Measurements from ENCODE around the gene EPHB1.

The EPHB1 gene

DNA sequence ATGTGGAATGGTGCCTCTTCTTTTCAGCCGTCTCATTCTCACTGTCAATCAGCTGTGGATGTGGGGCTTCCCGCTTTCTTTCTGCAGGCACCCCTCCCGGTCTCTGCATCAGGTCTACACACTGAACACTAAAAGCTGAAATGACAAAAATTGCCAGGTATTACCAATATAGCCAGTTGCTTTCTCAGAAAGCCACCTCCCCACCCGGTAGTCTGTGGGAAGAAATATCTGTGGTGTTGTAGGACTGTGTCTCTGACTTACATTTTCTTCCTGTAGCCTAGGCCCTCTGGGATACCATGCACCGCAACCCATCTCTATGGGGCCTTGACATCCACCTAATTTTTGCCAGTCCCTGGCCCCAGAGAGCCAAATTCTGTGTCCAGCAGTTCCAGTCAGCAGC is 19.2 kb upstream of the EPHB1 start:
- ATAC-seq, result no peak
- TF ChIP-seq, protein P1, sequence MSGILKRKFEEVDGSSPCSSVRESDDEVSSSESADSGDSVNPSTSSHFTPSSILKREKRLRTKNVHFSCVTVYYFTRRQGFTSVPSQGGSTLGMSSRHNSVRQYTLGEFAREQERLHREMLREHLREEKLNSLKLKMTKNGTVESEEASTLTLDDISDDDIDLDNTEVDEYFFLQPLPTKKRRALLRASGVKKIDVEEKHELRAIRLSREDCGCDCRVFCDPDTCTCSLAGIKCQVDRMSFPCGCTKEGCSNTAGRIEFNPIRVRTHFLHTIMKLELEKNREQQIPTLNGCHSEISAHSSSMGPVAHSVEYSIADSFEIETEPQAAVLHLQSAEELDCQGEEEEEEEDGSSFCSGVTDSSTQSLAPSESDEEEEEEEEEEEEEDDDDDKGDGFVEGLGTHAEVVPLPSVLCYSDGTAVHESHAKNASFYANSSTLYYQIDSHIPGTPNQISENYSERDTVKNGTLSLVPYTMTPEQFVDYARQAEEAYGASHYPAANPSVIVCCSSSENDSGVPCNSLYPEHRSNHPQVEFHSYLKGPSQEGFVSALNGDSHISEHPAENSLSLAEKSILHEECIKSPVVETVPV (CRISPR knock-in tag; IDR thresholded peaks at IDR 0.05), result no peak
- TF ChIP-seq TOX (CRISPR knock-in tag; IDR thresholded peaks at IDR 0.05; ENCODE audit: borderline replicate concordance) (no peak), GLIS3 (CRISPR knock-in tag; IDR thresholded peaks at IDR 0.05) (no peak), ESRRG (CRISPR knock-in tag; IDR thresholded peaks at IDR 0.05) (no peak), TCF4 (CRISPR knock-in tag; IDR thresholded peaks at IDR 0.05; ENCODE audit: borderline replicate concordance) (no peak), ZNF70 (CRISPR knock-in tag; IDR thresholded peaks at IDR 0.05) (no peak)
- TF ChIP-seq, protein P2, sequence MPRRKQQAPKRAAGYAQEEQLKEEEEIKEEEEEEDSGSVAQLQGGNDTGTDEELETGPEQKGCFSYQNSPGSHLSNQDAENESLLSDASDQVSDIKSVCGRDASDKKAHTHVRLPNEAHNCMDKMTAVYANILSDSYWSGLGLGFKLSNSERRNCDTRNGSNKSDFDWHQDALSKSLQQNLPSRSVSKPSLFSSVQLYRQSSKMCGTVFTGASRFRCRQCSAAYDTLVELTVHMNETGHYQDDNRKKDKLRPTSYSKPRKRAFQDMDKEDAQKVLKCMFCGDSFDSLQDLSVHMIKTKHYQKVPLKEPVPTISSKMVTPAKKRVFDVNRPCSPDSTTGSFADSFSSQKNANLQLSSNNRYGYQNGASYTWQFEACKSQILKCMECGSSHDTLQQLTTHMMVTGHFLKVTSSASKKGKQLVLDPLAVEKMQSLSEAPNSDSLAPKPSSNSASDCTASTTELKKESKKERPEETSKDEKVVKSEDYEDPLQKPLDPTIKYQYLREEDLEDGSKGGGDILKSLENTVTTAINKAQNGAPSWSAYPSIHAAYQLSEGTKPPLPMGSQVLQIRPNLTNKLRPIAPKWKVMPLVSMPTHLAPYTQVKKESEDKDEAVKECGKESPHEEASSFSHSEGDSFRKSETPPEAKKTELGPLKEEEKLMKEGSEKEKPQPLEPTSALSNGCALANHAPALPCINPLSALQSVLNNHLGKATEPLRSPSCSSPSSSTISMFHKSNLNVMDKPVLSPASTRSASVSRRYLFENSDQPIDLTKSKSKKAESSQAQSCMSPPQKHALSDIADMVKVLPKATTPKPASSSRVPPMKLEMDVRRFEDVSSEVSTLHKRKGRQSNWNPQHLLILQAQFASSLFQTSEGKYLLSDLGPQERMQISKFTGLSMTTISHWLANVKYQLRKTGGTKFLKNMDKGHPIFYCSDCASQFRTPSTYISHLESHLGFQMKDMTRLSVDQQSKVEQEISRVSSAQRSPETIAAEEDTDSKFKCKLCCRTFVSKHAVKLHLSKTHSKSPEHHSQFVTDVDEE (CRISPR knock-in tag; IDR thresholded peaks at IDR 0.05), result no peak

DNA sequence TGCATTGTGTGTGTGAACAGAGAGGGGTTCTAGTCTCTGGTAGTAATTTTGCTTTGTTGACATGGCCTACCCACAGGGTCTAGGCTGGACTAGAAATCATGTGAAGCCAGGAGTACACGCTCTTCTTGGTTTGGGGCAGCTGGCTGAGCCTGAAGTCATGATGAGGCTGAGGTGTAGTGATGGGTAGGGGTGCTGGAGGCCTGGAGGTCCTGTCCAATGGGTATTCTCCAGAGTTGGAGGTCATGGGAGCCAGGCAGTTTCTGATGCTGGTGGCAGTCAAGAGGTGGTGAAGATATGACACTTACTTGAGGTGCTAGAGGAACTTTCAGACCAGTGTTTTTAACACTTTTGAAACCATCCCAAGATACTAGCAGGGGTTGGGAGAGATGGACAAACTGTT is 18.5 kb upstream of the EPHB1 start:
- TF ChIP-seq, protein P3, sequence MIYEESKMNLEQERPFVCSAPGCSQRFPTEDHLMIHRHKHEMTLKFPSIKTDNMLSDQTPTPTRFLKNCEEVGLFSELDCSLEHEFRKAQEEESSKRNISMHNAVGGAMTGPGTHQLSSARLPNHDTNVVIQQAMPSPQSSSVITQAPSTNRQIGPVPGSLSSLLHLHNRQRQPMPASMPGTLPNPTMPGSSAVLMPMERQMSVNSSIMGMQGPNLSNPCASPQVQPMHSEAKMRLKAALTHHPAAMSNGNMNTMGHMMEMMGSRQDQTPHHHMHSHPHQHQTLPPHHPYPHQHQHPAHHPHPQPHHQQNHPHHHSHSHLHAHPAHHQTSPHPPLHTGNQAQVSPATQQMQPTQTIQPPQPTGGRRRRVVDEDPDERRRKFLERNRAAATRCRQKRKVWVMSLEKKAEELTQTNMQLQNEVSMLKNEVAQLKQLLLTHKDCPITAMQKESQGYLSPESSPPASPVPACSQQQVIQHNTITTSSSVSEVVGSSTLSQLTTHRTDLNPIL (CRISPR knock-in tag; IDR thresholded peaks at IDR 0.05; ENCODE audit: low read depth), result no peak
- TF ChIP-seq RARB (CRISPR knock-in tag; IDR thresholded peaks at IDR 0.05), result no peak
- no peak for TF ChIP-seq CSDC2 (CRISPR knock-in tag; IDR thresholded peaks at IDR 0.05)
- no peak for TF ChIP-seq ISL1 (CRISPR knock-in tag; IDR thresholded peaks at IDR 0.05)
- TF ChIP-seq, protein P4, sequence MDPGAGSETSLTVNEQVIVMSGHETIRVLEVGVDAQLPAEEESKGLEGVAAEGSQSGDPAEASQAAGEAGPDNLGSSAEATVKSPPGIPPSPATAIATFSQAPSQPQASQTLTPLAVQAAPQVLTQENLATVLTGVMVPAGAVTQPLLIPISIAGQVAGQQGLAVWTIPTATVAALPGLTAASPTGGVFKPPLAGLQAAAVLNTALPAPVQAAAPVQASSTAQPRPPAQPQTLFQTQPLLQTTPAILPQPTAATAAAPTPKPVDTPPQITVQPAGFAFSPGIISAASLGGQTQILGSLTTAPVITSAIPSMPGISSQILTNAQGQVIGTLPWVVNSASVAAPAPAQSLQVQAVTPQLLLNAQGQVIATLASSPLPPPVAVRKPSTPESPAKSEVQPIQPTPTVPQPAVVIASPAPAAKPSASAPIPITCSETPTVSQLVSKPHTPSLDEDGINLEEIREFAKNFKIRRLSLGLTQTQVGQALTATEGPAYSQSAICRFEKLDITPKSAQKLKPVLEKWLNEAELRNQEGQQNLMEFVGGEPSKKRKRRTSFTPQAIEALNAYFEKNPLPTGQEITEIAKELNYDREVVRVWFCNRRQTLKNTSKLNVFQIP (CRISPR knock-in tag; IDR thresholded peaks at IDR 0.05; ENCODE audit: borderline replicate concordance, low read depth), result no peak
- no peak for TF ChIP-seq ZFP30 (CRISPR knock-in tag; IDR thresholded peaks at IDR 0.05)
- TF ChIP-seq, protein P1 (CRISPR knock-in tag; IDR thresholded peaks at IDR 0.05), result no peak
- TF ChIP-seq ZNF8 (CRISPR knock-in tag; IDR thresholded peaks at IDR 0.05), result no peak
- TF ChIP-seq ZNF565 (CRISPR knock-in tag; conservative IDR thresholded peaks at IDR 0.05; ENCODE audit: low read depth), result no peak
- no peak for TF ChIP-seq PPARA (CRISPR knock-in tag; IDR thresholded peaks at IDR 0.05; ENCODE audit: borderline replicate concordance)
- TF ChIP-seq SNAI2 (CRISPR knock-in tag; IDR thresholded peaks at IDR 0.05), result no peak
- TF ChIP-seq, protein P5, sequence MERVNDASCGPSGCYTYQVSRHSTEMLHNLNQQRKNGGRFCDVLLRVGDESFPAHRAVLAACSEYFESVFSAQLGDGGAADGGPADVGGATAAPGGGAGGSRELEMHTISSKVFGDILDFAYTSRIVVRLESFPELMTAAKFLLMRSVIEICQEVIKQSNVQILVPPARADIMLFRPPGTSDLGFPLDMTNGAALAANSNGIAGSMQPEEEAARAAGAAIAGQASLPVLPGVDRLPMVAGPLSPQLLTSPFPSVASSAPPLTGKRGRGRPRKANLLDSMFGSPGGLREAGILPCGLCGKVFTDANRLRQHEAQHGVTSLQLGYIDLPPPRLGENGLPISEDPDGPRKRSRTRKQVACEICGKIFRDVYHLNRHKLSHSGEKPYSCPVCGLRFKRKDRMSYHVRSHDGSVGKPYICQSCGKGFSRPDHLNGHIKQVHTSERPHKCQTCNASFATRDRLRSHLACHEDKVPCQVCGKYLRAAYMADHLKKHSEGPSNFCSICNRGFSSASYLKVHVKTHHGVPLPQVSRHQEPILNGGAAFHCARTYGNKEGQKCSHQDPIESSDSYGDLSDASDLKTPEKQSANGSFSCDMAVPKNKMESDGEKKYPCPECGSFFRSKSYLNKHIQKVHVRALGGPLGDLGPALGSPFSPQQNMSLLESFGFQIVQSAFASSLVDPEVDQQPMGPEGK (CRISPR knock-in tag; IDR thresholded peaks at IDR 0.05; ENCODE audit: borderline replicate concordance), result no peak
- no peak for TF ChIP-seq TOX (CRISPR knock-in tag; IDR thresholded peaks at IDR 0.05; ENCODE audit: borderline replicate concordance)
- no peak for TF ChIP-seq GLIS3 (CRISPR knock-in tag; IDR thresholded peaks at IDR 0.05)
- no peak for TF ChIP-seq ARNTL (CRISPR knock-in tag; IDR thresholded peaks at IDR 0.05; ENCODE audit: borderline replicate concordance, low read depth)
- no peak for TF ChIP-seq TCF4 (CRISPR knock-in tag; IDR thresholded peaks at IDR 0.05; ENCODE audit: borderline replicate concordance)
- ATAC-seq, result no peak

DNA sequence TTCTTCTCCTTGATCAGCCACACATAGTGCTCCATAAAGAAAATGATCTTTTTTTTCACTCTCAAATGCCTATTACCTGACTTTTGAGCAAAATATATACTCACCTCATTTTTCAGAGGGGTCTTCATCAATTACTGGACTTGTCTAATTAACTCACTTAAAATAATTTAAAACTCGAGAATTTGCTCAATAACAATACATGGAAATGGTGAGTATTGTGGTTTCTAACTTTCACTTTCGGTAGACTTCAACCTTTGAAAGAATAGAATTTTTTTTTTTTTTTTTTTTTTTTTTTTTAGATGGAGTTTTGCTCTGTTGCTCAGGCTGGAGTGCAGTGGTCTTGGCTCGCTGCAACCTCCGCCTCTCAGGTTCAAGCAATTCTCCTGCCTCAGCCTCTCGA is 17.7 kb upstream of the EPHB1 start:
- ATAC-seq, result no peak
- no peak for TF ChIP-seq ZC3H10 (CRISPR knock-in tag; IDR thresholded peaks at IDR 0.05)
- TF ChIP-seq, protein P5 (CRISPR knock-in tag; IDR thresholded peaks at IDR 0.05; ENCODE audit: borderline replicate concordance), result no peak
- TF ChIP-seq ESRRG (CRISPR knock-in tag; IDR thresholded peaks at IDR 0.05), result no peak
- TF ChIP-seq ZFP30 (CRISPR knock-in tag; IDR thresholded peaks at IDR 0.05), result no peak
- TF ChIP-seq, protein P3 (CRISPR knock-in tag; IDR thresholded peaks at IDR 0.05; ENCODE audit: low read depth), result no peak
- no peak for TF ChIP-seq ZFP3 (CRISPR knock-in tag; IDR thresholded peaks at IDR 0.05)
- TF ChIP-seq, protein P1 (CRISPR knock-in tag; IDR thresholded peaks at IDR 0.05), result no peak

Data from SK-N-SH treated with all-trans-retinoic acid at 6 μM for 48 hours (cell line).